PFSK-1 (cell line): ENCODE measurements around the gene CISH.

Source experiments
- FOXP2 ChIP-seq: optimal IDR thresholded peaks from 2 replicates; pipeline ENCODE3; 2011; ENCODE audit warnings: borderline replicate concordance, control low read depth, inconsistent platforms; ENCODE audit not compliant: insufficient read depth; ENCODE audit errors: extremely low read length, extremely low read depth
- POLR2AphosphoS5 ChIP-seq: IDR thresholded peaks from 2 replicates; pipeline ENCODE4 v1.6.1; 2012; ENCODE audit warnings: low read depth, mild to moderate bottlenecking, control low read depth, low read length, moderate library complexity
- SIN3A ChIP-seq: IDR thresholded peaks from 2 replicates; pipeline ENCODE4 v1.6.1; 2012; ENCODE audit warnings: mild to moderate bottlenecking, low read length, moderate library complexity, borderline replicate concordance; ENCODE audit not compliant: insufficient read depth
- TAF1 ChIP-seq: IDR thresholded peaks from 2 replicates; pipeline ENCODE4 v1.6.1; 2012; ENCODE audit warnings: low read length, control low read depth, borderline replicate concordance; ENCODE audit not compliant: insufficient read depth
- TF ChIP-seq, protein P1 (sequence below), 2 experiments: IDR thresholded peaks; 2 replicates each; pipeline versions ENCODE4 v1.6.1 to v1.8.0; 2011 to 2012; ENCODE audit warnings: low read depth in 2 of 2, low read length in 2 of 2, control low read depth in 1 of 2, inconsistent platforms in 1 of 2, mild to moderate bottlenecking in 1 of 2, moderate library complexity in 1 of 2; ENCODE audit not compliant: insufficient read depth in 1 of 2

Gene CISH

DNA sequence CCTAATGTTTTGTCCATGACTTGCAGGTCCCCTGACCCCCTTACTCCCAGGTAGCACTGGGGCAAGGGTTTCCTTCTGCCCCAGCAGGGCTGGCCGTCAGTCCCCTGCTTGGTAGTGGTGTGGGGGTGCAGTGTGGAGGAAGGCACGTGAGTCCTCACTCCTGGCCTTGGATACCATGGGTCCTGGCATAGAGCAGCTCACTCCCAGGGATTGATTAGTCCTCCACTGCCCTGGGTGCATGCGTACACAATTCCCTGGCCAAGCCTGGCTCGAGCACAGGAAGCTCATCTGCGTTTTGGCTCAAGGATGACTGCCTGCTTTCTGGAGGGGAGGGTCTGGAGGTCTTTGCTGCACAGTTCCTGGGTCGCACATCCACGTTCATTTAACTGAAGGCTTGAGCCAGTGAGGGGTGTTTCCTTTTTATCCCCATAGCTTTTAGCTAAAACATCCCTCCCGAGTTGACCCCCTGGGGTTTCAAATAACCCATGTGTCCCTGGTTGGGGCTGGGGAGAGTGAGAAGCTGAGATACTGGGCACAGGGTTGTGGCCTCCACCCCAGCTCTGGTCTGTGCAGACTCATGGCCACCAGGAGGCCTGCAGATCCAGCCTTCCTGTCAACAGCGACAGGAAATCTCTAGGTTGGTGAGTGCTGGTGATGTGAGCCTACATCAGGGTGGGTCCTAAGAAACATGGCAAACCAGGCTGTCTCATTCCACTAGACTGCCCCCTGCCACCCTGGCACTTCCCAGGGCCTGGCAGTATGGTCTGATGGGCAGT lies 30.7 kb downstream of the CISH start:
- TF ChIP-seq SIN3A (no peak), TAF1 (no peak), FOXP2 (no peak), POLR2AphosphoS5 (no peak)
- TF ChIP-seq, protein P1, sequence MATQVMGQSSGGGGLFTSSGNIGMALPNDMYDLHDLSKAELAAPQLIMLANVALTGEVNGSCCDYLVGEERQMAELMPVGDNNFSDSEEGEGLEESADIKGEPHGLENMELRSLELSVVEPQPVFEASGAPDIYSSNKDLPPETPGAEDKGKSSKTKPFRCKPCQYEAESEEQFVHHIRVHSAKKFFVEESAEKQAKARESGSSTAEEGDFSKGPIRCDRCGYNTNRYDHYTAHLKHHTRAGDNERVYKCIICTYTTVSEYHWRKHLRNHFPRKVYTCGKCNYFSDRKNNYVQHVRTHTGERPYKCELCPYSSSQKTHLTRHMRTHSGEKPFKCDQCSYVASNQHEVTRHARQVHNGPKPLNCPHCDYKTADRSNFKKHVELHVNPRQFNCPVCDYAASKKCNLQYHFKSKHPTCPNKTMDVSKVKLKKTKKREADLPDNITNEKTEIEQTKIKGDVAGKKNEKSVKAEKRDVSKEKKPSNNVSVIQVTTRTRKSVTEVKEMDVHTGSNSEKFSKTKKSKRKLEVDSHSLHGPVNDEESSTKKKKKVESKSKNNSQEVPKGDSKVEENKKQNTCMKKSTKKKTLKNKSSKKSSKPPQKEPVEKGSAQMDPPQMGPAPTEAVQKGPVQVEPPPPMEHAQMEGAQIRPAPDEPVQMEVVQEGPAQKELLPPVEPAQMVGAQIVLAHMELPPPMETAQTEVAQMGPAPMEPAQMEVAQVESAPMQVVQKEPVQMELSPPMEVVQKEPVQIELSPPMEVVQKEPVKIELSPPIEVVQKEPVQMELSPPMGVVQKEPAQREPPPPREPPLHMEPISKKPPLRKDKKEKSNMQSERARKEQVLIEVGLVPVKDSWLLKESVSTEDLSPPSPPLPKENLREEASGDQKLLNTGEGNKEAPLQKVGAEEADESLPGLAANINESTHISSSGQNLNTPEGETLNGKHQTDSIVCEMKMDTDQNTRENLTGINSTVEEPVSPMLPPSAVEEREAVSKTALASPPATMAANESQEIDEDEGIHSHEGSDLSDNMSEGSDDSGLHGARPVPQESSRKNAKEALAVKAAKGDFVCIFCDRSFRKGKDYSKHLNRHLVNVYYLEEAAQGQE (IDR thresholded peaks at IDR 0.05; ENCODE audit: insufficient read depth in 1 of 2, low read depth in 2 of 2, low read length in 2 of 2) = no peak

DNA sequence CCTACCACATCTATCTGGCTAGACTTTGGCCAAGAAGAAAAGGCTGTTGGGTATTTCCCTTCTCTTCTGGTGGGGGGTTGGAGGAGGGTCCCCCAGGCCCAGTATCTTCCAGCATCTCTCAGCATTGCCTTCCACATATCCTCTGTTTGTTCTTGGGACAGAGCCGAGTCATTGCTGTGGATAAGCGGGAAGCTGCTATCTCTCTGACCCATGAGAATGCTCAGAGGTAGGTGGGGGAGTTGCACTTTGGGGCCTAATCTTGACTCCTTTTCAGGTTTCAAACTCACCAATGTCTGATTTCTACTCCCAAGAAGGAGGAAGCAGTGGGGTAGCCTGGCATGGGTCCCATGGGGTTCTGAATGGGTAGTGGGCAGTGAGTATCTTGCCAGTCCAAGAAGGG lies 34.2 kb downstream of the CISH start:
- TF ChIP-seq, protein P1 (IDR thresholded peaks at IDR 0.05; ENCODE audit: insufficient read depth in 1 of 2, low read depth in 2 of 2, low read length in 2 of 2) = no peak
- no peak for TF ChIP-seq SIN3A
- TF ChIP-seq TAF1 = no peak
- no peak for TF ChIP-seq FOXP2
- TF ChIP-seq POLR2AphosphoS5 = no peak

- no peak for TF ChIP-seq POLR2AphosphoS5
- TF ChIP-seq, protein P1 (IDR thresholded peaks at IDR 0.05; ENCODE audit: insufficient read depth in 1 of 2, low read depth in 2 of 2, low read length in 2 of 2) = no peak
- TF ChIP-seq TAF1 = no peak
- TF ChIP-seq FOXP2 = no peak
- no peak for TF ChIP-seq SIN3A
These were observed 36.2 kb downstream of the CISH start for GRCh38 chr3:50575372-50575771.

GRCh38 chr3:50574444-50574831 lies 37.1 kb downstream of the CISH start:
- TF ChIP-seq TAF1 = no peak

GRCh38 chr3:50573566-50574443 lies 37.8 kb downstream of the CISH start:
- TF ChIP-seq SIN3A (no peak), FOXP2 (no peak), TAF1 (no peak), POLR2AphosphoS5 (no peak)
- TF ChIP-seq, protein P1 (IDR thresholded peaks at IDR 0.05; ENCODE audit: insufficient read depth in 1 of 2, low read depth in 2 of 2, low read length in 2 of 2) = no peak
